BLaER1 (cell line): ENCODE measurements around the gene RASGRP2.
A peak's percentile ranks its signal among the peaks of the same experiment; 100 is the strongest.

Source experiments
- H3K27ac ChIP-seq: shearing (Covaris generic); formaldehyde crosslinking; 2 replicates; pipeline ENCODE4 v1.8.1; 2022
- H3K27me3 ChIP-seq: shearing (Covaris generic); formaldehyde crosslinking; 2 replicates; pipeline ENCODE4 v1.8.1; 2022
- H3K36me3 ChIP-seq: shearing (Covaris generic); formaldehyde crosslinking; 2 replicates; pipeline ENCODE4 v1.8.1; 2022
- H3K4me1 ChIP-seq: shearing (Covaris generic); formaldehyde crosslinking; 2 replicates; pipeline ENCODE4 v1.8.1; 2022
- H3K4me2 ChIP-seq: shearing (Covaris generic); formaldehyde crosslinking; 2 replicates; pipeline ENCODE4 v1.8.1; 2022
- H3K4me3 ChIP-seq: shearing (Covaris generic); formaldehyde crosslinking; 2 replicates; pipeline ENCODE4 v1.8.1; 2022
- H3K9ac ChIP-seq: shearing (Covaris generic); formaldehyde crosslinking; 2 replicates; pipeline ENCODE4 v1.8.1; 2022
- H3K9me3 ChIP-seq: shearing (Covaris generic); formaldehyde crosslinking; 2 replicates; pipeline ENCODE4 v1.8.1; 2022
- H4K20me1 ChIP-seq: shearing (Covaris generic); formaldehyde crosslinking; 2 replicates; pipeline ENCODE4 v1.8.1; 2022
- Cebpa-rat ChIP-seq: shearing (Covaris generic); IDR thresholded peaks from 2 replicates; pipeline ENCODE4 v1.8.1; 2022

RASGRP2 gene

DNA sequence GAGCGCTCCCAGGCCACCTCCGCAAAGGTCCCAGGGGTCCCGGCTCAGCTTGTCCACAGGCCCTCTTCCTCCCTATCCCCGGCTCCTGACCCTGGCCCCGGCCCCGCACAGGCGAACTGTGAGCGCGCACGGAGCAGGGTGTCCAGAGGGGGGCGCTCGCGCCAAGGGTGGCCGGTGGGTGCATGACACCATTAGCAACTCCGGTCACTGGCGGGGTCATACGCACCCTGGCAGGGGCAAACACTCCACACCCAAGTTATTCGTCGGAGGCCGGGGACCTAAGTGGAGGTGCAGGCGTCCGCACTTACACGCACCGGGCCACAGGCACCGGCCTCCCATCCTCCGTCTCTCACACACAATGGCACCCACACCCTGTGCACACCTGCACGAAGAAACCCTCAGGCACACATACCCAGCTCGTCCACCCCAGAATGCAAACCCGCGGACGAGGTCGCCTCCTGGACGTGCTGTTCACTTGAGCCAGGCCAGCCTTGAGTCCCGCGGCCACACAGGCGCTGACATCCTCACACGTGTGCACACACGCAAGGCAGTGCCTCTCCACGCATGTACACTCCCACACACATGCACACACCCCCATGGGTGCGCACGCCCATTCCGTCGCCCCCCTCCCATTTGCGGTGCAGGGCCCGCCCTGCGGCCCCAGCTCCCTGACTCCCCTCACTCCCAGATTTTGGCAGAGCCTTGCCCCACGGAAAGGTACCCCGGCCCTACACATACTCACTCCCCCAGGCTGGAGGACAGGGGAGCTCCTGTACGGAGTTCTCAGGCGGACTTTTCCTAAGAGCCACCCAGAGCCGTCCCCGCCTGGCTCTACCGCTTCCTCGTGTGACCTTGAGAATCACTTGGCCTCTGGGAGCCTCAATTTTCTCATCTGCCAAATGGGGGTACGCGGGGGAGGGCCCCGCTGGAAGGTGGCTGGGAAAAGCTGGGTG is at the start of gene RASGRP2:
Gene RASGRP2 (minus strand): TSS at position 552 of the 953 bp plus-strand sequence. CDS start 1,276 bp downstream, outside the sequence.
- Histone ChIP-seq H3K36me3 (peaks cover 25% of the 10 kb centered on the region), H3K9ac (peak within 1 kb of the TSS; percentile 91), H3K27me3 (no peaks in the 10 kb centered on the region), H3K27ac (peak within 1 kb of the TSS; percentile 99), H3K4me1 (peaks cover 50% of the 10 kb centered on the region), H3K4me3 (peak within 1 kb of the TSS; percentile 75), H3K4me2 (peak within 1 kb of the TSS; percentile 98), H4K20me1 (peaks cover 39% of the 10 kb centered on the region), H3K9me3 (no peaks in the 10 kb centered on the region)
- TF ChIP-seq Cebpa-rat: no peak

- H3K36me3 ChIP-seq: peaks cover 63% of the 10 kb centered on the region
- peak overlapping the region; percentile 85; the same call in 1 of the 2 replicates for H3K4me2 ChIP-seq
- H3K27ac ChIP-seq: peak overlapping the region; percentile 77; the same call in 1 of the 2 replicates
- no peak overlapping the region for H3K9ac ChIP-seq
- no peak overlapping the region for H3K4me3 ChIP-seq
- H4K20me1 ChIP-seq: no peaks in the 10 kb centered on the region
- H3K9me3 ChIP-seq: no peaks in the 10 kb centered on the region
- H3K4me1 ChIP-seq: peaks cover 57% of the 10 kb centered on the region
- no peaks in the 10 kb centered on the region for H3K27me3 ChIP-seq
- TF ChIP-seq Cebpa-rat: no peak
Observed at GRCh38 chr11:64792482-64792881, 48.5 kb upstream of the RASGRP2 start.

DNA sequence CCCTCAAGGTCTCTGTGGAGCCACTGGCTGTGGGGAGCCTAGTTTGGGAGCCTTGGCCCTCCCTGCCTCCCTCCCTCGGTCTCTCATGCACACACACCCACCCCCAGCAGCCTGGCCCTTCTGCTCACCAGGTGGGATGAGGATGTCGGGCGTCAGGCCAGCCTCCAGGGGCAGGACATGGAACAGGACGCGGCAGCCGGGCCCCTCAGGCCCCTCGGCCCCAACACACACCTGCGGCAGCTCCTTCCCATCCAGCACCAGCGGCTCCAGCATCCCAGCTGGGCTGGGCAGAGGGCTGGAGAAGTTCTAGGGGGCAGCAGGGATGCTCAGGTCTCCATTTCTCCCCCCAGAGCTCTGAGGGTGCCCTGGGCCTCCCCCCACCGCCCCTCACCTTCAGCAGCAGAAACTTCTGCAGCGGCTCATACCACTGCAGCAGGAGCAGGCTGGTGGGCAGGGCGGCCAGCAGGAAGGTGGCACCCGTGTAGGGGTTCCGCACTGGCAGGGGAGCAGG is 47.9 kb upstream of the RASGRP2 start:
- H3K27me3 ChIP-seq: no peaks in the 10 kb centered on the region
- H3K27ac ChIP-seq: 0 out of 2 replicates have a peak overlapping the region, but pooled peaks have one; percentile 30
- H3K4me3 ChIP-seq: no peak overlapping the region
- peaks cover 51% of the 10 kb centered on the region for H3K4me1 ChIP-seq
- no peak overlapping the region for H3K4me2 ChIP-seq
- no peaks in the 10 kb centered on the region for H3K9me3 ChIP-seq
- no peak for TF ChIP-seq Cebpa-rat
- no peak overlapping the region for H3K9ac ChIP-seq
- no peaks in the 10 kb centered on the region for H4K20me1 ChIP-seq
- peaks cover 56% of the 10 kb centered on the region for H3K36me3 ChIP-seq

DNA sequence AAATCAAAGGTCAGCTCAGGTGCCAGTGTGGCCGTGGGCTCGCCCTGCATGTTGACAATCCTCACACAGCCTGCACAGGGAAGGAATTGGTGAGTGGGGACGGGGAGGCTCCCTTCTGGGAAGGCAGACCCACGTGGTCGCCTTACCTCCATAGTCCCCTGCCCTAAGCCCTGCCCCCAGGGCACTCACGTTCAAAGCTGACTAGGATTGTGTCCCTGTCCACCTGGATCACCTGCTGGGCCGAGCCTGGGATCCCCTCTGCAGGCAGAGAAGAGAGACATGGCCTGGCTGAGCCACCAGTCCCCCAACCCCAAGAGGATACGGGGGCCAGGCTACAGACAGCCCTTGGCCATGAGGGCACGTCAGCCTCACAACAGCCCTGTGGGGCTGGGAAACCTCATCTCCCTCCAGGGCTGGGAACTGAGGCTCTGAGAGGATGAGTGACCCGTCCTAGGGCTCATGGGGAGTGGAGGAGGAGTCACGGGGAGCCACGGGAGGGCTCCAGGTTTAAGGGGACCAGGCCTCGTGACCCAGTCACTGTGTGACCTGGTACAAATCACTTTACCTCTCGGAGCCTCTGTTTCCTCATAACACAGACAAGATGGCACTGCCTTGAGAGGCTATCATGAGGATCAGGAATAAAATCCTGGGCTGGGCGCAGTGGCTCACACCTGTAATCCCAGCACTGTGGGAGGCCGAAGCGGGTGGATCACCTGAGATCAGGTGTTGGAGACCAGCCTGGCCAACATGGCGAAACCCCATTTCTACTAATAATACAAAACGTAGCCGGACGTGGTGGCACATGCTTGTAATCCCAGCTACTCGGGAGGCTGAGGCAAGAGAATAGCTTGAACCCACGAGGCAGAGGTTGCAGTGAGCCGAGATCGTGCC is 46.5 kb upstream of the RASGRP2 start:
- Histone ChIP-seq H3K9me3 (no peaks in the 10 kb centered on the region), H3K36me3 (peaks cover 47% of the 10 kb centered on the region), H3K27ac (0 out of 2 replicates have a peak overlapping the region, but pooled peaks have one; percentile 22), H3K4me3 (no peak overlapping the region), H3K4me2 (no peak overlapping the region), H3K9ac (no peak overlapping the region), H4K20me1 (no peaks in the 10 kb centered on the region), H3K27me3 (no peaks in the 10 kb centered on the region), H3K4me1 (peaks cover 37% of the 10 kb centered on the region)
- no peak for TF ChIP-seq Cebpa-rat

GRCh38 chr11:64789331-64790204 is 45.6 kb upstream of the RASGRP2 start:
- Histone ChIP-seq H3K4me2 (no peak overlapping the region), H3K36me3 (peaks cover 47% of the 10 kb centered on the region), H3K27me3 (no peaks in the 10 kb centered on the region), H3K9me3 (no peaks in the 10 kb centered on the region), H3K4me3 (no peak overlapping the region), H3K9ac (no peak overlapping the region), H3K4me1 (peaks cover 28% of the 10 kb centered on the region), H4K20me1 (no peaks in the 10 kb centered on the region), H3K27ac (0 out of 2 replicates have a peak overlapping the region, but pooled peaks have one; percentile 22)
- no peak for TF ChIP-seq Cebpa-rat

GRCh38 chr11:64788321-64789215 is 44.6 kb upstream of the RASGRP2 start:
- H3K27me3 ChIP-seq: no peaks in the 10 kb centered on the region
- peaks cover 18% of the 10 kb centered on the region for H3K4me1 ChIP-seq
- H3K9me3 ChIP-seq: no peaks in the 10 kb centered on the region
- H3K27ac ChIP-seq: peak overlapping the region; percentile 35; the same call in 1 of the 2 replicates
- no peak overlapping the region for H3K4me2 ChIP-seq
- no peaks in the 10 kb centered on the region for H4K20me1 ChIP-seq
- H3K9ac ChIP-seq: no peak overlapping the region
- no peak overlapping the region for H3K4me3 ChIP-seq
- TF ChIP-seq Cebpa-rat: no peak
- H3K36me3 ChIP-seq: peaks cover 47% of the 10 kb centered on the region

DNA sequence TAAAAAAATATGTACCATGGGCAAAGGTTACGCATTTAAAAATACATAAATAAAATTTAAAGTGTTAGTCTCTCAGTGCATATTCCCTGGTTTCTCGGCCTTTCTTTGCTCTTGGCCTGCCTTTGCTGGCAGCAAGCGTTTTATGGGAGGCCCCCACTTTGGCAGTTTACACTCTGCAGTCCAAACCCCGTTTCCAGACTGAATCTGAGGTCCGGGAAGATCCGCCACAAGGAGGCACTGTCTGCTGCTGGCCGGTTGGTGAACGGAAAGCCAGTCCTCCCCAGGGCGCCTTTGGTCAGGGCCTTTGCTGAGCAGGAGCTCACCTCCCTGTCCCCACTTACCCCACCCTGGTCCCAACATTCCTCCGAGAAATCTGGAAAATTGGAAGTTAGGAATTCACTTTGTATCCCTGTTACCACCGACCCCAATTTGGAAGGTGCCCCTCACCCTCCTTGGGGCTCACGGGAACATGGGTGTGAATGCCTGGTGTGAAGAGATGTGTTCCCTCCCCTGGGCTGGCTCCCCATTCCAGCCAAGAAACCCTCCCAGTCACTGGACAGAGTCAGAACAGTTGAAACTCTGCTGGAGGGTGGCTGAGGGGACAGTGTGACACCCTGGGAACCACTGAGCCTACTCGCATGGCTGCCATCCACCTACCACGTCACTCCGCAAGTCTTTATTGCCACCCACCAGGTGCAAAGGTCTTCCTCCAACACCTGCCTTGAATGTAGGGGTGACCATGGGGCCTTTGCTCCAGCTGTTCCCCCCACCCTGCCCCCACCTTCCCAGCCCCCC is 43.8 kb upstream of the RASGRP2 start:
- H3K9me3 ChIP-seq: no peaks in the 10 kb centered on the region
- no peak for TF ChIP-seq Cebpa-rat
- peaks cover 47% of the 10 kb centered on the region for H3K36me3 ChIP-seq
- peak overlapping the region; percentile 40 for H3K4me2 ChIP-seq
- no peak overlapping the region for H3K27ac ChIP-seq
- no peak overlapping the region for H3K9ac ChIP-seq
- H4K20me1 ChIP-seq: no peaks in the 10 kb centered on the region
- H3K27me3 ChIP-seq: no peaks in the 10 kb centered on the region
- H3K4me3 ChIP-seq: no peak overlapping the region
- H3K4me1 ChIP-seq: peaks cover 15% of the 10 kb centered on the region
